Ascending aorta (tissue), 2 donors: ENCODE results near the gene CCDC85C. TPM values are rescaled to one million over a fixed set of nuclear protein-coding genes. Genes with fewer than 3 reads are reported as not detected.

ENCODE experiments used
- DNase-seq, 2 donors: peaks; one replicate each; pipeline ENCODE4 v3.0.0-alpha.2; 2019; ENCODE audit warnings: low spot score in 2 of 2
- H3K27ac ChIP-seq, 2 donors: fragments of 200-600 bp; sonication (generic); one replicate each; pipeline ENCODE4 v1.5.1; 2016 to 2017; ENCODE audit warnings: mild to moderate bottlenecking in 1 of 2
- H3K27me3 ChIP-seq: fragments of 200-600 bp; sonication (generic); one replicate; pipeline ENCODE4 v1.5.1; 2017
- H3K36me3 ChIP-seq, 2 donors: fragments of 200-600 bp; sonication (generic); one replicate each; pipeline ENCODE4 v1.5.1; 2016
- H3K4me1 ChIP-seq, 2 donors: fragments of 200-600 bp; sonication (generic); one replicate each; pipeline ENCODE4 v1.5.1; 2016 to 2017; ENCODE audit warnings: mild to moderate bottlenecking in 1 of 2
- H3K4me3 ChIP-seq, 2 donors: fragments of 200-600 bp; sonication (generic); one replicate each; pipeline ENCODE4 v1.5.1; 2016 to 2017; ENCODE audit warnings: mild to moderate bottlenecking in 1 of 2
- H3K9me3 ChIP-seq, 2 donors: fragments of 200-600 bp; sonication (generic); one replicate each; pipeline ENCODE4 v1.5.1; 2016
- CTCF ChIP-seq, 3 experiments: fragments of 200-600 bp in 2 of 3; fragments of 450-650 bp in 1 of 3; sonication (generic) in 2 of 3; IDR thresholded peaks; one replicate each; pipeline ENCODE4 v1.5.1; 2016 to 2019; ENCODE audit warnings: antibody characterized with exemption in 3 of 3, mild to moderate bottlenecking in 1 of 3, moderate library complexity in 1 of 3
- intact Hi-C: fragments of 100-400 bp; cut with DNase I; formaldehyde crosslinking; loops from one replicate; pipeline ENCODE4 v1.15.1; 2023
- total RNA-seq: library from RNA; depleted of rRNA; stranded (reverse); fragments of >200 nt; gene quantifications from one replicate; pipeline ENCODE4 v1.1.0, GENCODE V29; 2016

Gene CCDC85C
- total RNA-seq, 1 donor from 2014 or later: 0.64 TPM

GRCh38 chr14:99461411-99462085 lies 142.5 kb downstream of the CCDC85C start:
- intact Hi-C loops: no loop called here
- peaks cover 32 to 79% of the 10 kb centered on the region in 2 donors for H3K36me3 ChIP-seq
- TF ChIP-seq CTCF (IDR thresholded peaks at IDR 0.05): no peak

GRCh38 chr14:99460793-99461192 lies 143.2 kb downstream of the CCDC85C start:
- Histone ChIP-seq H3K36me3 (peaks cover 34 to 87% of the 10 kb centered on the region in 2 donors), H3K4me3 (no peak overlapping the region), H3K9me3 (no peaks in the 10 kb centered on the region), H3K4me1 (no peaks in the 10 kb centered on the region), H3K27me3 (no peaks in the 10 kb centered on the region), H3K27ac (no peak overlapping the region)
- DNase-seq: no peak
- intact Hi-C loops: no loop called here
- TF ChIP-seq CTCF (IDR thresholded peaks at IDR 0.05): no peak

More at GRCh38 chr14:99461411-99462085, 142.5 kb downstream of the CCDC85C start:
- Histone ChIP-seq H3K27me3 (no peaks in the 10 kb centered on the region), H3K27ac (no peak overlapping the region), H3K9me3 (no peaks in the 10 kb centered on the region), H3K4me3 (no peak overlapping the region), H3K4me1 (no peaks in the 10 kb centered on the region)
- DNase-seq: no peak

GRCh38 chr14:99459481-99460100 lies 144.4 kb downstream of the CCDC85C start:
- H3K4me1 ChIP-seq: no peaks in the 10 kb centered on the region
- no peak for DNase-seq
- no peaks in the 10 kb centered on the region for H3K9me3 ChIP-seq
- intact Hi-C loops: no loop called here
- no peak overlapping the region for H3K4me3 ChIP-seq
- no peak for TF ChIP-seq CTCF (IDR thresholded peaks at IDR 0.05)
- H3K27me3 ChIP-seq: no peaks in the 10 kb centered on the region
- H3K36me3 ChIP-seq: peaks cover 27 to 83% of the 10 kb centered on the region in 2 donors
- no peak overlapping the region for H3K27ac ChIP-seq

GRCh38 chr14:99454246-99454645 lies 149.8 kb downstream of the CCDC85C start:
- Histone ChIP-seq H3K27me3 (no peaks in the 10 kb centered on the region), H3K27ac (no peak overlapping the region), H3K9me3 (no peaks in the 10 kb centered on the region), H3K36me3 (peaks cover 35 to 74% of the 10 kb centered on the region in 2 donors), H3K4me3 (no peak overlapping the region), H3K4me1 (no peaks in the 10 kb centered on the region)
- TF ChIP-seq CTCF (IDR thresholded peaks at IDR 0.05): no peak
- DNase-seq: no peak
- intact Hi-C loops: no loop called here

- intact Hi-C loops: no loop called here
- no peaks in the 10 kb centered on the region for H3K4me1 ChIP-seq
- TF ChIP-seq CTCF (IDR thresholded peaks at IDR 0.05): no peak
- H3K27me3 ChIP-seq: no peaks in the 10 kb centered on the region
- H3K4me3 ChIP-seq: no peak overlapping the region
- H3K36me3 ChIP-seq: peaks cover 39 to 77% of the 10 kb centered on the region in 2 donors
- no peak for DNase-seq
- no peaks in the 10 kb centered on the region for H3K9me3 ChIP-seq
- H3K27ac ChIP-seq: no peak overlapping the region
Observed at GRCh38 chr14:99452968-99453367, 151.0 kb downstream of the CCDC85C start.
